ENCODE measurements around the gene RNF223.
"Not testable (repeated sequence)": the region's sequence is repeated elsewhere in the genome, so short reads cannot be mapped to it uniquely, and the experiment has no call there.

RNF223 gene

GRCh38 chr1:1043411-1043810, 30.7 kb downstream of the RNF223 start:
- no peak for DNase-seq

DNA sequence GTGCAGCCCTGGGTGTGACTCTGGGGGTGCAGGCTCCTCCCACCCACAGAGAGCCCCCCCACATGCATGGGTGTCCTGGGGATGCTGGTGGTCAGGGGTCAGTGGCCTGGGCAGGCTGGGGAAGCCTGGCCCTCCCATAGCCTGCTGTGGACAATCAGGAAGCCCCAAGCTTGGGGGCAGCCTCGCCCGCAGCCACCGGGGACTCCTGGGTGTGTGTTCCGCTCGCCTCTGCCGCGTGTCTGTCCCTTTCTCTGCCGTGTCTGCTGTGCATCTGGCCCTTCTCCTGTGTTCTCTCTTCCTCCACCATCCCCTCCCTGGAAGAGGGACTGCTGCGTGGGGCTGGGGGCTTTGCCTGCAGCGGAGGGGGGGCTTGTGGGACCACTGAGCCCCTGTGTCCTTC, 31.3 kb downstream of the RNF223 start:
- no peak for DNase-seq

GRCh38 chr1:1041873-1042272, 32.2 kb downstream of the RNF223 start:
- DNase-seq: no peak

DNA sequence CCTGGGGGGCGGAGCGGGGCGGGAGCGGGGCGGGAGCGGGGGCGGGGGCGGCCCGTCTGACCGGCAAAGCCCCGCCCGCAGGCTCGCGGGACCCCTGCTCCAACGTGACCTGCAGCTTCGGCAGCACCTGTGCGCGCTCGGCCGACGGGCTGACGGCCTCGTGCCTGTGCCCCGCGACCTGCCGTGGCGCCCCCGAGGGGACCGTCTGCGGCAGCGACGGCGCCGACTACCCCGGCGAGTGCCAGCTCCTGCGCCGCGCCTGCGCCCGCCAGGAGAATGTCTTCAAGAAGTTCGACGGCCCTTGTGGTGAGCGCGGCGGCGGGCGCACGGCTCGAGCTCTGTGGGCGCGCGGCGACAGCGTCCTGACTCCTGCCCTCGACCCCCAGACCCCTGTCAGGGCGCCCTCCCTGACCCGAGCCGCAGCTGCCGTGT, 33.0 kb downstream of the RNF223 start:
- DNase-seq: no peak

DNA sequence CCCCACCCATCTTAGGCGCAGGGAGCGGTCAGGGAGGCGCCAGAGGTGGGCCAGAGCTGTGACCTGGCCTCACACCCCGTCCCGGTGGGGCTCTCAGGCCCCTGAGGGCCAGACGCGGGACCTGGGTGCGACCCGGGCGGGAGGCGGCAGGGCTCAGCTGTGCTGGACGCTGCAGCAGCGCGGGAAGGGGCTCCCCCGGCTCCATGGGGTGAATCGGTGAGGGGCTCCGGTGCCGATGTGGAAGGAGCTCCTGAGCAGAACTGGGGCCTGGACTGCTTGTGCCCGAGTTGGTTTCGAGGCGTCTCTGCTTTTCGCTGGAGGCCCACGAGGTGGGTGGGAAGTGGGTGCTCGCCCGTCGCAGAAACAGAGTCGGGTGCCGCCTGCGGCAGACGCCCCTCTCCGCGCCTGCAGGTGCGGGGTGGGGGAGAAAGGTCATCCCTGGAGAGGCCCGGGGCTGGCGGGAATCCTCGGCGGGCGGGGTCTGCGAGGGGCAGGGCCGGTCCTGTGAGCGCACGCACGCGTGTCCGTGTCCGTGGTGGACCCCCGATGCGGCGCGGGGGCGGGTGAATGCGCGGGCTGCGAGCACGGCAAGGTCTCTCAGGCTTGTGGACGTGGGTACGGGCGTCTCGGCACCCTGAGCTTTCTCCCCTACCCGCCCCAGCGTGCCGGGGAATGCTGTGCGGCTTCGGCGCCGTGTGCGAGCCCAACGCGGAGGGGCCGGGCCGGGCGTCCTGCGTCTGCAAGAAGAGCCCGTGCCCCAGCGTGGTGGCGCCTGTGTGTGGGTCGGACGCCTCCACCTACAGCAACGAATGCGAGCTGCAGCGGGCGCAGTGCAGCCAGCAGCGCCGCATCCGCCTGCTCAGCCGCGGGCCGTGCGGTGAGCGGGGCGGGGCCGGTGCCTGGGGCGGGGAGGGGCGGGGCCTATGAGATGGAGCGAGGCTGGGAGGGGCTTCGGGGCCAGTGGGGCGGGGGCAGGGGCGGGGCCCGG, 33.8 kb downstream of the RNF223 start:
- DNase-seq: peak; percentile 86

GRCh38 chr1:1039145-1039910, 34.8 kb downstream of the RNF223 start:
- no peak for DNase-seq

DNA sequence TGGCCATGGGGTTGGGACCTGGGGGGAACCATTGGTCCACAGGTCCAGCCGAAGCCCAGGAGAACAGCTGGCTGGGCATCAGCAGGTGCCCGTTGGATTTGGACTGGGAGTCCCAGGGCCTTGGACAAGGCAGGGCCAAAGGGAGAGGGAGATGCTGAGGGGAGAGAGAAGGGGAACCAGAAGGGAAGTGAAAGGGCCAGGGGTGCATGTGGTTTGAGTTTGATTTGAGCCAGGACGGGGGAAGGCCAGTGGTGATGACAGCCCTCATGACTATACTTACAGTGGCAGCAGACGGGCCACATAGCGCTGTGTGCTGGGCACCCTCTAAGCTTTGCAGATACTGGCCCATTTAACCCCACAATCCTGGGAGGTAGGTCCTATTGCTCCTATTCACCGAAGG, 35.4 kb downstream of the RNF223 start:
- DNase-seq: no peak

DNA sequence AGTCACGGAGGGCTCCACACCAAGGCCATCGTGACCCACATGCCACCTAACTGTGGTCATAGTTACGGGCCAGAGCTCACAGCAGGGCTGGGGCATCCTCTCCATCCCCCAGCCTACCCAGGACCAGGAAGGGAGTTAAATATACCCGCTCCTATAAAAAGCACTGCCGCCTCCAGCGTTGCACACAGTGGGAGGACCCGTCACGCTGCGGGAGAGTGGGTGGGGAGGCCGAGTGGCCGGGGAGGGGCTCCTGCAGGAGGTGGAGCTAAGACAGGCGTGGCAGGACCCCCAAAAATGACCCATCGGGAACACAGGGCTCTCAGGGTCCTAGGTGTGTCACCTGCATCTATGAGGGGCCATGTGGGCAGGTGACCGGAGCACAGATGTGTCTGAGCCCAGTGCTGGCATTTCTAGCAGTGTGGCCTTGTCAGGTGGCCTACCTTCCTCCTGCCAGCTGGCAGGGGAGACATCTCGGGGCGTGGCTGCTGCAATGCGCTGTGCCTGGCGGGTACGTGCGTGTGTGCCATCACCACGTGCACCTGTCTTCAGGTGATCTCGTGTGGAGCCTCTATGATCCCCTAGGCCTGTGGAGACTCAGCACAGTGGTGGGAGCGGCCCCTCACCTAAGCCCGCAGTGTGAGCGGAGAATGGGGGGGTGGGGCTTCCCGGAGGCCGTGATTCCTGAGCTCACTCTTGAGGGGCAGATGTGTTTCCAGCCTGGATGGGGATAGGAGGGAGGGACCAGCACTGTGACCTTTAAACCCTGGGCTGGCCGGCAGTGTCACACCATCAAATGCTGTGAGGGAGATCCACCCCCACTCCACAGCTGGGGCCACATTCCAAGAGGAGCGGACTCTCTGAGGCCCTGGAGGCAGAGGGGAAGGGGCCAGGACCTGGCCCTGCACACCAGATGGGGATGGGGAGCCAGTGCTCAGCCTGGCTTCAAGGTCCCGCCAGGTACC, 36.5 kb downstream of the RNF223 start:
- no peak for DNase-seq

DNA sequence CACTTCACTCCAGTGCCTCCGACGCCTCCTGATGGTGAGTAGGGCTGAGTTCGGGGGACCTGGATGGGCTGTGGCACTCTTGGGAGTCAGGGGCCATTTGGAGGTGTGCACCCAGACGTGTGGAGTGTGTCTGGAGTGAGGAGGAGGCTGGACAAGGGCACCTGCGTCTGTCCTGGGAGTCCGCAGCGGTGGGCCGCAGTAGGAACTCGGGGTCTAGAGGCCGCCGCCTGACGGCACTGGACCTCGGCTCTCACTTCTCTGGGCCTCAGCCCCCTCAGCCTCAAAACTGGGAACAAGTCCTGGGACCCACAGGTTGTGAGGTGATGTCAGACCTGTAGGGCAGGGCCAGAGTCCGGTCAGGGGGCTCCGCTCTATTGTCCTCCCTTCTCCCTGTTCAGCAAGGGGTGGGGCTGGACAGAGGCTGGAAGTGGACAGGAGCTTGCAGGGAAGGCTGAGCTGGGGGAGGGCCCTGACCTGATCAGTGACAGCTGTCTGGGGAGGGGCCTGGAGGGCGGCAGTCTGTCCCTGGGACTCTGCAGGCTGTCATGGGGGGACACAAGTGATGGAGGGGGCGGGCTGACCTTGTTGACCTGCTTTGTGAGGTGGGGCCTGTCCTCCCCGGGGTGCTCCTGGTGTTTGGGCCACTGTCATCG, 38.7 kb downstream of the RNF223 start:
- no peak for DNase-seq

GRCh38 chr1:1034439-1034781, 39.7 kb downstream of the RNF223 start:
- DNase-seq: no peak

GRCh38 chr1:1033731-1034438, 40.2 kb downstream of the RNF223 start:
- DNase-seq: no peak

DNA sequence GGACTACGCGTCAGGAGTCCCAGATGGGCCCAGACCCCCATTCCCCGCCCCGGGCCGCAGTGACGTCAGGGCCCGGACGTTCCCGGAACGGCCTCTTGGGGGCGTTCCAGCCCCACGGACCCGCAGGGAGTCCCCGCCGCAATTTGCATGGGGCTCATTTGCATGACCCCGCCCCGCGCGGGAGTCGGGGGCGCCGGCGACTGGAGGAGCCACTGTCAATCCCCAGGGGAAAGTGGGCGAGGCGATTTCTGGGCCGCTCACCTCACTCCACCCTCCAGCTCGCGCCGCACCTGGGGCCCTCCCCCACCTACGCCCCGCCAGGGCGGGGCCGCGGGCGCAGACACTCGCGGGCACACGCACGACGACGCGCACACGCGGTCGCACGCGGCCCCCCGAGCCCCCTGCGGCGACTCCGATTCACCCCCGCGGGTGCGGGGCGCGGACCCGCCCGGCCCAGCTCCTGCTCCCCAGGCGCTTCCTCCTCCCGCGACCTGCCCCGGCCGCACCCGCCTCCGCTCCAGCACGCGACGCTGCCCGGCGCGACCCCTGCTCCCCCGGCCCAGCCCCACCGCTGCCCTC, 41.0 kb downstream of the RNF223 start:
- peak; percentile 72 for DNase-seq

GRCh38 chr1:1032424-1032823, 41.7 kb downstream of the RNF223 start:
- DNase-seq: no peak

DNA sequence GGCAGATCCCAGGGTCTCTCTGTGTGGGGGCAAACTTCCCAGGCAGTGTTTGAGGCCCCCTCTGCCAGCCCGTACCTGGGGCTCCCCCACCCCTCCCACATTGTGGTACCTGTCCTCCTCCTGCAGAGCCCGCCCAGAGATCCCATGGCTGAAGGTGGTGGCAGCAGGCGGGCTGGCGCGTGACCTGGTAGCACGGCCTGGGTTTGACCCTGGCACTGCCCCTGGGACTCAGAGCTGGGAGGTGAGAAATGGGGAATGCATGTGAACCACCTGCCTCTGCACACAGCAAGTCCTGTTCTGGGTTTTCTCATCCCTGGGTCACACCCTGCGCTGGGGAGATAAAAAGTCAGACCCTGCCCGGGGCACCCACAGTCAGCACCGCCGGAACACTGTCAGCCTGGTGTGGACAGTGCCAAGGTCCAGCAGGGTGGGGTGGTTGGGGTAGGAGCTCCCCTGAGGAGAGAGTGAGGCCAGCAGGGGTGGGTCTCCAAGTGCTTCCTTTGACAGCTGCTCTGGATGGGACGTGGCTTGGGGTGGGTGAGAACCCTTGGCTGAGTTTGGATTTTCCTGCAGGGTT, 42.4 kb downstream of the RNF223 start:
- no peak for DNase-seq

- DNase-seq: not testable (repeated sequence)
Observed at GRCh38 chr1:1030867-1031658, 43.0 kb downstream of the RNF223 start.

DNA sequence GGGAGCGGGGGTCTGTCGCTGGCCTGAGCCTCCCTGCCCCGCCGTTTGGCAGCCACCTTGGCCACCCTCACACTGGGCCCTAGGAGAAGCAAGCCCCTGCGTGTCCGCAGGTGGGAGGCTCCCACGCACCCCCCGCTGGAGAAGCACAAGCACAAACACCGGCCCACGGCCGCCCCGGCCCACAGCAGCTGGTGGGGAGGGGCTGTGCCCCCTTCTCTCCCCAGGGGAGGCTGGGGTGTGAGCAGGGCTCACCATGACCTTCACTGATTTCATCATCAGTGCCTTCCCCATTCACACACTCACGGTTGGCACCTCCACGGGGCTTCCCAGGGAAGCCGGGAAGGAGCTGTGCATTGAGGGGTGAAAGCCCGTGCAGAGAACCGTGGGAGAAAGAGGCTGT, 46.3 kb downstream of the RNF223 start:
- DNase-seq: no peak

DNA sequence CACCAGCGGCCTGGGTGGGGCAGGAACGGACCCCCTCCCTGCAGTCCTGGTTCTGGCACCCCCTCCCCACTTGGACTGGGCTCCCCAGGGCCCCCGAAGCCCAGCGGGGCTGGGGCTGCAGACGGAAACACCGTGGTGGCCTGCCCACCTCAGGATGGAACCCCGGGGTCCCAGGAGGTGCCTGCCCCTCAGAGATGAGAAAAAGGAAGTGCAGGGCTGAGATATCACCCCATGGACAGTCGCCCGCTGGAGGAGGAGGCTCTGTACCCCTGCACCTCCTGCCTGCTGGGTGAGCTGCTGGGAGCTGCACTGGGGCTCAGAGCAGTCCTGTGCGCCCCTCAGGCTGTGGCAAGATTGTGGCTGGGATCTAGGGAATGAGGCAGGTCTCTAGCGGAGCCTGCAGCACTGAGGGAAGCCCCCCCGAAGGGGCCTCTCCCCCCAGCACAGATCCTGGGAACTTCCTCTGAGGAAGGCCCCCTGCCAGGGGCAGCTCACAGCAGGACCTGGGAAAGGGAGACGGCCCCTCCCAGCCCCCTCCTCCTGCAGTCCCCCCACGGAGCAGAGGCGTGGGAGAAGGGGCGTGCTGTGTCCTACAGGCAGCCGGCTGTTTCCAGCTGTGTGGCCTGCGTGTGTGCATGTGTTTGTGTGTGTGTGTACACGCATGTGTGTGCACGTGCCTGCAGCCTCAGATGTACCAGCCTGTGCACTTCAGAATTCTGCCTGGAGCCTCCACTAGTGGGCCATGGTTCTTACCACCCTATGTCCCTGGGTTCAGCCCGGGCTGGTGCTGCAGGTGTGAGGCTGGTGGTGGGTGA, 47.3 kb downstream of the RNF223 start:
- no peak for DNase-seq

DNA sequence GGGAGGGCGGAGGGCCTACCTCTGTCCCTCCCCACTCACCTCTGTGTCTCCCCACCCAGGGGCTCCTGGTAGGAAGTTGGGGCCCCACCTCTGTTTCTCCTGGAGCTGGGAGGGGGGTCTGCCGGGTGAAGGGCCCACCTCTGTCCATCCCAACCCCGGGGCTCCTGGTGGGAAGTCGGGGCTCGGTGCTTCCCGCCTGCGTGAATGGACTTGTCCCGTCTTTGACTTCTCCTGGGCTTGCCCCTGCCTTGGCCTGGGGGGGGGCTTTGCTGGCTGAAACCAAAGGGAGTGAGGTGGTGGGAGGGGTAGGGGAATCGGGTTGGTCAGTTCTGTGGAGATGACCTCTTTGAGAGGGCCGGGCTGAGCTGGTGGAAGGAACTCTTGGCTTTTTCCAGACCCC, 48.4 kb downstream of the RNF223 start:
- DNase-seq: no peak

Data from fibroblast of skin of abdomen (primary cell).